ENCODE measurements around the gene SAMD3. TPM values are rescaled to one million over a fixed set of nuclear protein-coding genes. Genes with fewer than 3 reads are reported as not detected.
"Not testable (repeated sequence)": the region's sequence is repeated elsewhere in the genome, so short reads cannot be mapped to it uniquely, and the experiment has no call there.

SAMD3 gene
- total and polyA plus RNA-seq, 4 donors: 3.5 to 5.9 (median 4.1) TPM

- Histone ChIP-seq H3K4me1 (ENCODE audit: control insufficient read depth, insufficient read depth, low read length) (no peaks in the 10 kb centered on the region), H3K36me3 (ENCODE audit: control insufficient read depth, insufficient read depth, low read length) (no peaks in the 10 kb centered on the region), H3K9me3 (ENCODE audit: control insufficient read depth, insufficient read depth, low read length) (no peaks in the 10 kb centered on the region), H3K27me3 (ENCODE audit: control insufficient read depth, insufficient read depth, low read length) (no peaks in the 10 kb centered on the region), H3K27ac (ENCODE audit: low read depth, low read length) (no peak overlapping the region), H3K4me3 (ENCODE audit: low read depth, low read length) (no peak overlapping the region)
- WGBS (ENCODE audit: insufficient coverage): no CpG with 5 or more reads among the region's 9 CpGs
- DNase-seq (ENCODE audit: low read depth in 4 of 6, low spot score in 6 of 6): peak in 1 of 6 donors; percentile 36
These were observed 29.9 kb upstream of the SAMD3 start for GRCh38 chr6:130252527-130253237.

GRCh38 chr6:130245267-130245666 is 22.5 kb upstream of the SAMD3 start:
- H3K27me3 ChIP-seq (ENCODE audit: control insufficient read depth, insufficient read depth, low read length): no peaks in the 10 kb centered on the region
- DNase-seq (ENCODE audit: low read depth in 4 of 6, low spot score in 6 of 6): no peak
- H3K4me1 ChIP-seq (ENCODE audit: control insufficient read depth, insufficient read depth, low read length): no peaks in the 10 kb centered on the region
- no CpG with 5 or more reads among the region's 2 CpGs for WGBS (ENCODE audit: insufficient coverage)
- H3K27ac ChIP-seq (ENCODE audit: low read depth, low read length): no peak overlapping the region
- H3K9me3 ChIP-seq (ENCODE audit: control insufficient read depth, insufficient read depth, low read length): no peaks in the 10 kb centered on the region
- H3K36me3 ChIP-seq (ENCODE audit: control insufficient read depth, insufficient read depth, low read length): no peaks in the 10 kb centered on the region
- H3K4me3 ChIP-seq (ENCODE audit: low read depth, low read length): no peak overlapping the region

GRCh38 chr6:130244728-130245127 is 22.0 kb upstream of the SAMD3 start:
- Histone ChIP-seq H3K4me1 (ENCODE audit: control insufficient read depth, insufficient read depth, low read length) (no peaks in the 10 kb centered on the region), H3K27me3 (ENCODE audit: control insufficient read depth, insufficient read depth, low read length) (no peaks in the 10 kb centered on the region), H3K27ac (ENCODE audit: low read depth, low read length) (no peak overlapping the region), H3K4me3 (ENCODE audit: low read depth, low read length) (no peak overlapping the region), H3K9me3 (ENCODE audit: control insufficient read depth, insufficient read depth, low read length) (no peaks in the 10 kb centered on the region), H3K36me3 (ENCODE audit: control insufficient read depth, insufficient read depth, low read length) (no peaks in the 10 kb centered on the region)
- no peak for DNase-seq (ENCODE audit: low read depth in 4 of 6, low spot score in 6 of 6)
- WGBS (ENCODE audit: insufficient coverage): 92% methylated on average over 2 of the region's 2 CpGs

GRCh38 chr6:130240232-130240631 is 17.5 kb upstream of the SAMD3 start:
- H3K36me3 ChIP-seq (ENCODE audit: control insufficient read depth, insufficient read depth, low read length): no peaks in the 10 kb centered on the region
- no peaks in the 10 kb centered on the region for H3K4me1 ChIP-seq (ENCODE audit: control insufficient read depth, insufficient read depth, low read length)
- no peak overlapping the region for H3K27ac ChIP-seq (ENCODE audit: low read depth, low read length)
- H3K9me3 ChIP-seq (ENCODE audit: control insufficient read depth, insufficient read depth, low read length): no peaks in the 10 kb centered on the region
- H3K27me3 ChIP-seq (ENCODE audit: control insufficient read depth, insufficient read depth, low read length): no peaks in the 10 kb centered on the region
- H3K4me3 ChIP-seq (ENCODE audit: low read depth, low read length): no peak overlapping the region
- DNase-seq (ENCODE audit: low read depth in 4 of 6, low spot score in 6 of 6): no peak
- 100% methylated on average over 2 of the region's 4 CpGs for WGBS (ENCODE audit: insufficient coverage)

GRCh38 chr6:130239755-130240154 is 17.0 kb upstream of the SAMD3 start:
- no peak for DNase-seq (ENCODE audit: low read depth in 4 of 6, low spot score in 6 of 6)
- Histone ChIP-seq H3K9me3 (ENCODE audit: control insufficient read depth, insufficient read depth, low read length) (no peaks in the 10 kb centered on the region), H3K4me1 (ENCODE audit: control insufficient read depth, insufficient read depth, low read length) (no peaks in the 10 kb centered on the region), H3K4me3 (ENCODE audit: low read depth, low read length) (no peak overlapping the region), H3K36me3 (ENCODE audit: control insufficient read depth, insufficient read depth, low read length) (no peaks in the 10 kb centered on the region), H3K27me3 (ENCODE audit: control insufficient read depth, insufficient read depth, low read length) (no peaks in the 10 kb centered on the region), H3K27ac (ENCODE audit: low read depth, low read length) (no peak overlapping the region)
- 100% methylated on average over 1 of the region's 2 CpGs for WGBS (ENCODE audit: insufficient coverage)

- 43% methylated on average over 2 of the region's 3 CpGs for WGBS (ENCODE audit: insufficient coverage)
- no peaks in the 10 kb centered on the region for H3K36me3 ChIP-seq (ENCODE audit: control insufficient read depth, insufficient read depth, low read length)
- DNase-seq (ENCODE audit: low read depth in 4 of 6, low spot score in 6 of 6): no peak
- H3K9me3 ChIP-seq (ENCODE audit: control insufficient read depth, insufficient read depth, low read length): no peaks in the 10 kb centered on the region
- H3K27ac ChIP-seq (ENCODE audit: low read depth, low read length): no peak overlapping the region
- H3K4me3 ChIP-seq (ENCODE audit: low read depth, low read length): no peak overlapping the region
- no peaks in the 10 kb centered on the region for H3K27me3 ChIP-seq (ENCODE audit: control insufficient read depth, insufficient read depth, low read length)
- no peaks in the 10 kb centered on the region for H3K4me1 ChIP-seq (ENCODE audit: control insufficient read depth, insufficient read depth, low read length)
These were observed 10.6 kb upstream of the SAMD3 start for GRCh38 chr6:130233330-130233729.

GRCh38 chr6:130230531-130230930 is 7.8 kb upstream of the SAMD3 start:
- 100% methylated on average over 2 of the region's 6 CpGs for WGBS (ENCODE audit: insufficient coverage)

GRCh38 chr6:130229645-130230044 is 6.9 kb upstream of the SAMD3 start:
- no peaks in the 10 kb centered on the region for H3K27me3 ChIP-seq (ENCODE audit: control insufficient read depth, insufficient read depth, low read length)
- WGBS (ENCODE audit: insufficient coverage): 70% methylated on average over 4 of the region's 4 CpGs
- H3K9me3 ChIP-seq (ENCODE audit: control insufficient read depth, insufficient read depth, low read length): no peaks in the 10 kb centered on the region

More at GRCh38 chr6:130230531-130230930, 7.8 kb upstream of the SAMD3 start:
- H3K27me3 ChIP-seq (ENCODE audit: control insufficient read depth, insufficient read depth, low read length); H3K27ac ChIP-seq (ENCODE audit: low read depth, low read length); DNase-seq (ENCODE audit: low read depth in 4 of 6, low spot score in 6 of 6); H3K4me3 ChIP-seq (ENCODE audit: low read depth, low read length); H3K36me3 ChIP-seq (ENCODE audit: control insufficient read depth, insufficient read depth, low read length); H3K9me3 ChIP-seq (ENCODE audit: control insufficient read depth, insufficient read depth, low read length); H3K4me1 ChIP-seq (ENCODE audit: control insufficient read depth, insufficient read depth, low read length): not testable (repeated sequence)

GRCh38 chr6:130223508-130223907 is 757 bp upstream of the SAMD3 start:
- Histone ChIP-seq H3K4me1 (ENCODE audit: control insufficient read depth, insufficient read depth, low read length) (no peaks in the 10 kb centered on the region), H3K9me3 (ENCODE audit: control insufficient read depth, insufficient read depth, low read length) (no peaks in the 10 kb centered on the region), H3K36me3 (ENCODE audit: control insufficient read depth, insufficient read depth, low read length) (no peaks in the 10 kb centered on the region), H3K27ac (ENCODE audit: low read depth, low read length) (no peak overlapping the region), H3K4me3 (ENCODE audit: low read depth, low read length) (no peak overlapping the region), H3K27me3 (ENCODE audit: control insufficient read depth, insufficient read depth, low read length) (no peaks in the 10 kb centered on the region)
- 94% methylated on average over 5 of the region's 5 CpGs for WGBS (ENCODE audit: insufficient coverage)
- DNase-seq (ENCODE audit: low read depth in 4 of 6, low spot score in 6 of 6): no peak

More at GRCh38 chr6:130229645-130230044, 6.9 kb upstream of the SAMD3 start:
- Histone ChIP-seq H3K4me1 (ENCODE audit: control insufficient read depth, insufficient read depth, low read length) (no peaks in the 10 kb centered on the region), H3K36me3 (ENCODE audit: control insufficient read depth, insufficient read depth, low read length) (no peaks in the 10 kb centered on the region), H3K27ac (ENCODE audit: low read depth, low read length) (no peak overlapping the region), H3K4me3 (ENCODE audit: low read depth, low read length) (no peak overlapping the region)
- DNase-seq (ENCODE audit: low read depth in 4 of 6, low spot score in 6 of 6): peak in 1 of 6 donors; percentile 42

- WGBS (ENCODE audit: insufficient coverage): 82% methylated on average over 7 of the region's 8 CpGs
- DNase-seq (ENCODE audit: low read depth in 4 of 6, low spot score in 6 of 6): no peak
- H3K36me3 ChIP-seq (ENCODE audit: control insufficient read depth, insufficient read depth, low read length): no peaks in the 10 kb centered on the region
- no peak overlapping the region for H3K27ac ChIP-seq (ENCODE audit: low read depth, low read length)
- no peaks in the 10 kb centered on the region for H3K9me3 ChIP-seq (ENCODE audit: control insufficient read depth, insufficient read depth, low read length)
- H3K4me3 ChIP-seq (ENCODE audit: low read depth, low read length): no peak overlapping the region
- H3K27me3 ChIP-seq (ENCODE audit: control insufficient read depth, insufficient read depth, low read length): no peaks in the 10 kb centered on the region
- no peaks in the 10 kb centered on the region for H3K4me1 ChIP-seq (ENCODE audit: control insufficient read depth, insufficient read depth, low read length)
These were observed 4.6 kb downstream of the SAMD3 start for GRCh38 chr6:130218134-130218533.
